K562 (cell line): ENCODE results near the gene APC2. TPM values are rescaled to one million over a fixed set of nuclear protein-coding genes. Genes with fewer than 3 reads are reported as not detected.

ENCODE experiments used
- ARID1B ChIP-seq: fragments of 450-650 bp; IDR thresholded peaks from 2 replicates; pipeline ENCODE4 v1.6.1; 2016; ENCODE audit warnings: antibody characterized with exemption, mild to moderate bottlenecking, inconsistent platforms
- ARID3B ChIP-seq: fragments of 250-450 bp; sonication (Bioruptor Pico); IDR thresholded peaks from 2 replicates; pipeline ENCODE4 v1.4.0; 2020; ENCODE audit warnings: borderline replicate concordance
- BRF2 ChIP-seq: IDR thresholded peaks from 3 replicates; pipeline ENCODE4 v1.6.1; 2011; ENCODE audit warnings: borderline replicate concordance, mild to moderate bottlenecking; ENCODE audit not compliant: insufficient read length, insufficient read depth
- ERF ChIP-seq: fragments of 450-650 bp; formaldehyde crosslinking; IDR thresholded peaks from 2 replicates; pipeline ENCODE4 v1.4.0; 2020; ENCODE audit warnings: mild to moderate bottlenecking, mixed read lengths
- GTF2B ChIP-seq: IDR thresholded peaks from 2 replicates; pipeline ENCODE4 v1.6.1; 2011; ENCODE audit not compliant: insufficient read length; ENCODE audit errors: extremely low read depth
- GTF2F1 ChIP-seq: IDR thresholded peaks from 2 replicates; pipeline ENCODE4 v1.6.1; 2011; ENCODE audit warnings: low read depth, low read length, improper control_type of control experiment
- HDAC1 ChIP-seq, 2 experiments: fragments of 450-650 bp; IDR thresholded peaks; 2 replicates each; pipeline ENCODE4 v1.6.1; 2016 to 2017; ENCODE audit warnings: inconsistent platforms in 1 of 2, mild to moderate bottlenecking in 1 of 2, moderate library complexity in 1 of 2
- HMG20A ChIP-seq: fragments of 450-650 bp; formaldehyde crosslinking; conservative IDR thresholded peaks from 2 replicates; pipeline ENCODE4 v1.4.0; 2020; ENCODE audit warnings: mild to moderate bottlenecking, mixed read lengths
- MTA2 ChIP-seq: fragments of 450-650 bp; IDR thresholded peaks from 2 replicates; pipeline ENCODE4 v1.6.1; 2016; ENCODE audit warnings: low read depth
- PCBP2 ChIP-seq: fragments of 200-400 bp; formaldehyde crosslinking; IDR thresholded peaks from 2 replicates; pipeline ENCODE4 v1.6.1; 2018; ENCODE audit warnings: low read length, low read depth, mild to moderate bottlenecking, moderate library complexity; ENCODE audit not compliant: poor library complexity, severe bottlenecking
- SLC30A9 ChIP-seq: fragments of 250-450 bp; sonication (Bioruptor Pico); IDR thresholded peaks from 2 replicates; pipeline ENCODE4 v1.8.0; 2022; ENCODE audit warnings: mild to moderate bottlenecking, moderate library complexity
- SPI1 ChIP-seq: IDR thresholded peaks from 2 replicates; pipeline ENCODE4 v1.6.1; 2011; ENCODE audit warnings: low read depth, low read length, control low read depth, borderline replicate concordance
- SREBF2 ChIP-seq: sonication (generic); formaldehyde crosslinking; IDR thresholded peaks from 2 replicates; pipeline ENCODE4 v1.4.0; 2020; ENCODE audit warnings: mild to moderate bottlenecking, missing genetic modification reagents
- TAL1 ChIP-seq: fragments of 450-650 bp; IDR thresholded peaks from 2 replicates; pipeline ENCODE4 v1.6.1; 2016; ENCODE audit warnings: mild to moderate bottlenecking
- TFAP4 ChIP-seq: sonication (generic); formaldehyde crosslinking; IDR thresholded peaks from 2 replicates; pipeline ENCODE4 v1.8.0; 2022; ENCODE audit warnings: missing genetic modification reagents, mild to moderate bottlenecking, moderate library complexity, borderline replicate concordance
- TOE1 ChIP-seq, 2 experiments: fragments of 450-650 bp in 1 of 2; sonication (generic) in 1 of 2; formaldehyde crosslinking in 1 of 2; IDR thresholded peaks; 2 replicates each; pipeline versions ENCODE4 v1.7.1 to v1.8.0; 2016 to 2022; ENCODE audit warnings: borderline replicate concordance in 2 of 2, mild to moderate bottlenecking in 2 of 2, antibody characterized with exemption in 1 of 2, inconsistent platforms in 1 of 2, low read depth in 1 of 2, missing genetic modification reagents in 1 of 2, moderate library complexity in 1 of 2
- WHSC1 ChIP-seq: IDR thresholded peaks from one replicate; pipeline ENCODE4 v1.6.1; 2012; ENCODE audit warnings: low read length, control low read depth, inconsistent platforms
- ZBTB2 ChIP-seq: fragments of 450-650 bp; IDR thresholded peaks from 2 replicates; pipeline ENCODE4 v1.6.1; 2016; ENCODE audit warnings: antibody characterized with exemption
- ZNF253 ChIP-seq: fragments of 250-450 bp; sonication (Bioruptor Pico); conservative IDR thresholded peaks from 2 replicates; pipeline ENCODE4 v1.6.1; 2021; ENCODE audit warnings: mild to moderate bottlenecking
- ZNF277 ChIP-seq: fragments of 250-450 bp; sonication (Bioruptor Pico); IDR thresholded peaks from 2 replicates; pipeline ENCODE4 v1.8.0; 2022; ENCODE audit warnings: inconsistent platforms, mild to moderate bottlenecking, moderate library complexity, borderline replicate concordance
- polyA plus RNA-seq, 8 experiments: library from polyadenylated mRNA; depleted of rRNA in 4 of 8; stranded (reverse) in 5 of 8; unstranded in 3 of 8; fragments of >200 nt; fragmentation: Nextera tagmentation in 2 of 8; fragmentation: Illumina TruSeq in 1 of 8; extraction: Ambion mirVana in 2 of 8; extraction: Trizol in 1 of 8; gene quantifications; 2 replicates each; pipeline versions ENCODE4 v1.2.1 to v1.2.3, GENCODE V29; 2011 to 2014; ENCODE audit warnings: inconsistent platforms in 1 of 8, missing spikeins in 1 of 8
- total RNA-seq, 7 experiments: library from RNA; depleted of rRNA in 6 of 7; stranded (reverse); fragments of >200 nt in 6 of 7; fragmentation: Illumina TruSeq in 2 of 7; extraction: Trizol in 2 of 7; gene quantifications; 2 replicates each; pipeline versions ENCODE4 v1.2.1 to v1.2.3, GENCODE V29; 2011 to 2021; ENCODE audit warnings: low replicate concordance in 1 of 7

APC2 gene
- total and polyA plus RNA-seq, 9 of the 15 experiments (the other 6 are each of a cell fraction or from before 2014, with no cell fraction given): 0.01 to 0.40 (median 0.05) TPM; not detected in 3

- no peak for TF ChIP-seq ZNF253 (CRISPR knock-in tag)
- TF ChIP-seq HMG20A (CRISPR knock-in tag): no peak
- no peak for TF ChIP-seq SLC30A9 (CRISPR knock-in tag)
- TF ChIP-seq BRF2: no peak
- peak; percentile 60 for TF ChIP-seq TFAP4
- no peak for TF ChIP-seq ERF (CRISPR knock-in tag)
- no peak for TF ChIP-seq WHSC1
- peak in 1 of 2 experiments; percentile 51; a peak in 2 of 4 replicates for TF ChIP-seq HDAC1 (IDR thresholded peaks at IDR 0.05)
- no peak for TF ChIP-seq ZNF277
- TF ChIP-seq ARID1B: peak; percentile 35
- TF ChIP-seq ZBTB2: no peak
- 0 out of 2 replicates have a peak, but pooled peaks have one; percentile 14 for TF ChIP-seq TOE1 (IDR thresholded peaks at IDR 0.05; ENCODE audit: borderline replicate concordance)
- no peak for TF ChIP-seq TOE1 (CRISPR knock-in tag; IDR thresholded peaks at IDR 0.05; ENCODE audit: borderline replicate concordance, low read depth)
- TF ChIP-seq TAL1: no peak
- no peak for TF ChIP-seq GTF2B
- TF ChIP-seq SPI1: no peak
- no peak for TF ChIP-seq PCBP2
- TF ChIP-seq SREBF2 (CRISPR knock-in tag): no peak
- no peak for TF ChIP-seq GTF2F1
- no peak for TF ChIP-seq ARID3B (CRISPR knock-in tag)
- no peak for TF ChIP-seq MTA2
Observed at GRCh38 chr19:1445185-1445931, 4.6 kb upstream of the APC2 start (continued).
